ENCODE results near the gene POU5F2.

The POU5F2 gene

GRCh38 chr5:93716453-93716852, 24.9 kb downstream of the POU5F2 start:
- in situ Hi-C loops (cut with MboI; ENCODE audit: low sequenced_read_pairs), result no loop called here

- in situ Hi-C loops (cut with MboI; ENCODE audit: low sequenced_read_pairs), result no loop called here
Observed at GRCh38 chr5:93715761-93716160, 25.6 kb downstream of the POU5F2 start.

- in situ Hi-C loops (cut with MboI; ENCODE audit: low sequenced_read_pairs), result no loop called here
Observed at GRCh38 chr5:93715327-93715726, 26.1 kb downstream of the POU5F2 start.

GRCh38 chr5:93708442-93708841, 33.0 kb downstream of the POU5F2 start:
- in situ Hi-C loops (cut with MboI; ENCODE audit: low sequenced_read_pairs), result no loop called here

GRCh38 chr5:93705896-93706295, 35.5 kb downstream of the POU5F2 start:
- in situ Hi-C loops (cut with MboI; ENCODE audit: low sequenced_read_pairs), result no loop called here

GRCh38 chr5:93704996-93705395, 36.4 kb downstream of the POU5F2 start:
- in situ Hi-C loops (cut with MboI; ENCODE audit: low sequenced_read_pairs), result no loop called here

GRCh38 chr5:93691997-93692396, 49.4 kb downstream of the POU5F2 start:
- in situ Hi-C loops (cut with MboI; ENCODE audit: low sequenced_read_pairs), result no loop called here
